GM18519 (cell line): Measurements from ENCODE around the gene LRIG2.
"Not testable (repeated sequence)": the region's sequence is repeated elsewhere in the genome, so short reads cannot be mapped to it uniquely, and the experiment has no call there.

Experiments
- ATAC-seq: cut with Tn5 transposase; IDR thresholded peaks from one replicate; pipeline ENCODE4 v1.9.1; 2021; ENCODE audit warnings: mild to moderate bottlenecking, moderate library complexity; ENCODE audit not compliant: unreplicated experiment, low FRiP score

The LRIG2 gene

DNA sequence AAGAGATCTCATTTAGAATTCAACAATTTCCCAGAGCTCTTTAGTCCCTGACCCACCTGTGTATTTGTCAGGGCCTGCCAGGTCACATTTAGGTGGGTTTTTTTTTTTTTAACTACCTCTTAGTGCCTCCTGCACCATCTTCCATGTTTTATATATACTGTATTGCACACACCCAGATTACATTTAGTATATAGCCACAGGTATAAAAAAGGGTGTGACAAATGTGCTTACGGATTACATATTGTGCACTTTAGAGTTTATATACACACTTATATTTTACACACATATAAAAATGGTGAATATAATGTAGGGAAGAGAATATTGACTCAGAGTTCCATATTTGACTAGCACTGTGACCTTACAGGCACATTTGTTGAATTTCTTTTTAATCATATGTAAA, 17.4 kb upstream of the LRIG2 start:
- no peak for ATAC-seq

DNA sequence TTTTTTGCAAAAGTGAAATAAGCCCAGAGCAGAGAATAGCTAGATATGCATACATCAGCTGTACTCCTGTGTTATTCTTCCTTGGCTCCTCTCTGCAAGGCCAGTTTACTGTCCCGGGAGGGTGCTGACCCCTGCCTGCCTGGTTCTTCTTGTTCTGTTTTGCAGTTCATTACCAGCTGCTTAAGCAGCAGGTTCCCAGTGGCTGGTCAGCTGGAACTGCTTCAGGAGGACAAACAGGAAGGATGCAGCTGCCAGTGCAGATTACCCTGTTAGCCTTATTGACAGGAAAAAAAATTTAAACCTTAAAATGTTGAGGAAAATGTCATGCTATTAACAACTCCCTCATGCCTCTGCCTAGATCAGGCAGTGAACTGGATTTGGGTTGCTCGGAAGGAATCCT, 16.0 kb upstream of the LRIG2 start:
- ATAC-seq: no peak

DNA sequence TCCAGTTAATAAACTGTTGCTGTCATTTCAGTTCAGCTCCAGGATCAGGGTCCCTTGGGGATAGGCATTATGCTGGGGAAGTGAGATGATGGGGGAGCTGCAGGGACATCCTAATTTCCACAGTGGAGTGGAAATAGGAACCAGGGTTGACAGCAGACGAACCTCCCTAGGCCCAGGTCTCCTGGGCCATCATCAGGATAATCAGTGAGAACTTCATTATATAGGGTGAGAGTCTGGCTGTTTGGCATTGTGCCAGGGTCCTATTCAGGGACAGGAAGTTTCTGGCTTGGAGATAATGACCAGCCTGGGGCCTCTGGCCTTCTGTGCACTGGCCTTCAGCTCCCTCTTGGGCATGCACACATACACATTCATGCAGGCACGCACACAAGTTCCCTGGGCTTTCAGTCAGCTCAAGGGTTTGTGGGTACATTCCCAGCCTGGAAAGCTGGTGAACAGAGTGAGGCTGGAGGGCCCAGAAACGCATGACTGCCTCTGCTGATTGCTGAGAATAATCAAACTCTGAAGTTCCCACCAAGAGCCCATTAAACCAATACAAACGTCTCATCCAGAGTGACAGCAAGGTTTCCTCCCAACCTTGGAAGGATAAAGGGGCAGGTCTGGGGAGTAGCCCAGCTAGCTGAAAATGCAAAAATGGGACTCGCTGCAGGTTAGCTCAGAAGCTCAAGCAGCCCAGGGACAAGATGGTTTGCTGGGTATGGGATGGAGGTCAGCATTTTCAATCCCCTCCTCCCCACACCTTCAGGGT, 13.9 kb upstream of the LRIG2 start:
- ATAC-seq: no peak

GRCh38 chr1:113063456-113063855, 9.5 kb upstream of the LRIG2 start:
- ATAC-seq: not testable (repeated sequence)

DNA sequence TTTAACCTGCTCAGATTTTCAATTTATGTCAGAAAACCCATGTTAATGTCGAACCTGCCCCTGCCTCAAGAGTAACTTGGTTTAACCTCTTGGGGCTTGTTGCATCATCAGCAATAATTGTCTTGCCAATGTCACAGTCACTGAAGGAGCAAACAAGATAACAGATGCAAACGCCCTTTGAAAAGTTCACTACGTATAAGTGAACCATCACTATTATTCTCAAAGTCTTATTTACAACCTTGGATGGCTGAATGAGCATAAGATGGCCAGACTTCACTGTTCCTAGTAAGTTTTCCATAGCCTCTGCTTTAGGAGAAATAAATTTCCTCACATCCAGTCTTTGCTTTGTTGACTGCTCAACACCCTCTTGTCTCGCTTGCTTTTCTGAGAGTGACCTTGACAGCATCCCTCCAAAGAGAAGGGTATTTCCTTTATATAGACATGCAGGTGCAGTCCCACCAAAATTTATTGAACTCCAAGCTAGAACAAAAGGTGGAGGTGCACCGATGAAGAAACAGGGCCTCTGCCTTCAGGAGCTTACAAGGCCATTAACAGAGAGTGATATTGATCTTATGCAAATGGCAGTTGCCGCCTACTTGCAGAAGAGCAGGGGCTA, 749 bp upstream of the LRIG2 start:
- ATAC-seq: no peak

DNA sequence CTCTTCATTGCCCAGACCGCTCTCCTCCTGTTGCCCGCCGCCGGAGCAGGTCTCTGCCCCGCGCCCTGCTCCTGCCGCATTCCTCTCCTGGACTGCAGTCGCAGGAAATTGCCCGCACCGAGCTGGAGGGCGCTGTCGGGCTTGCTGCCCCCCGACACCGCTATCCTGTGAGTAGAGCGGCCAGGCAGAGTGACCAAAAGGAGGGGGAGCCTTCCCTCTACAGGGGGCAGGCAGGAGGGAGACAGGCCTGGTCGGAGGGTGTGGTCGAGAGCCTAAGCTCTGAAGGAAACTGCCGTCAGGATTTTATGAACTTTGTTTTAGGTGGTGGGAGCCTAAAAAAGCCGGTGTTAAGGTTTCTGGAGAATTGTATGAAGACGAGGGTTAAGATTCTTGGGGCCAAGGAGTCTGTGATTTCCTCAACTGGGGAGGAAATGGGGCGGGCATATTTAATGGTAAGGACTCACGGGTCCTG, 517 bp downstream of the LRIG2 start:
- ATAC-seq: peak; percentile 16

- ATAC-seq: no peak
Measured at GRCh38 chr1:113074237-113074636, 1.2 kb downstream of the LRIG2 start.

DNA sequence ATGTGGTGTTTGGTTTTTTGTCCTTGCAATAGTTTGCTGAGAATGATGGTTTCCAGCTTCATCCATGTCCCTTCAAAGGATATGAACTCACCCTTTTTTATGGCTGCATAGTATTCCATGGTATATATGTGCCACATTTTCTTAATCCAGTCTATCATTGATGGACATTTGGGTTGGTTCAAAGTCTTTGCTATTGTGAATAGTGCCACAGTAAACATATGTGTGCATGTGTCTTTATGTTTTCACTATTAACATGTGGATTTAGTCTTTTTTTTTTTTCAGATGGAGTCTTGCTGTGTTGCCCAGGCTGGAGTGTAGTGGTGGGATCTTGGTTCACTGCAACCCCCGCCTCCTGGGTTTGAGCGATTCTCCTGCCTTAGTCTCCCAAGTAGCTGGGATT, 5.0 kb downstream of the LRIG2 start:
- ATAC-seq: not testable (repeated sequence)

DNA sequence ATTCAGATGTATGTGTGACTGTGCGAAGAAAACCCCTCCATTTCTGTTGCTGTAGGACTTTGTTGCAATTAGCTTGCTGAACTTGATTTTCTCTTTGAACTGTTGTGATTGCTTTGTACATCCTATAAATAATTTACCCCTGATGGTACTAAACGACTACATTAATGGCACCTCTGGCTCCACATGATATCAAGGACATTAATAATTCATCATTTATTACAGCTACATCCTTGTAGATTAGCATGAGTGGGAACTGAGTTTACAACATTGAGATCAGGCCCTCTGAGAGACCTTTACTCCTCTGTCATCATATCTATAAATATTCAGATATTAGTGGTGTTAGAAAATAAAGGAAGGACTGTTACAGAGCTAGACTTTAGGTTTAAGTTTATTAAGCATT, 13.5 kb downstream of the LRIG2 start:
- ATAC-seq: no peak

- no peak for ATAC-seq
Measured at GRCh38 chr1:113088972-113089371, 16.0 kb downstream of the LRIG2 start.

DNA sequence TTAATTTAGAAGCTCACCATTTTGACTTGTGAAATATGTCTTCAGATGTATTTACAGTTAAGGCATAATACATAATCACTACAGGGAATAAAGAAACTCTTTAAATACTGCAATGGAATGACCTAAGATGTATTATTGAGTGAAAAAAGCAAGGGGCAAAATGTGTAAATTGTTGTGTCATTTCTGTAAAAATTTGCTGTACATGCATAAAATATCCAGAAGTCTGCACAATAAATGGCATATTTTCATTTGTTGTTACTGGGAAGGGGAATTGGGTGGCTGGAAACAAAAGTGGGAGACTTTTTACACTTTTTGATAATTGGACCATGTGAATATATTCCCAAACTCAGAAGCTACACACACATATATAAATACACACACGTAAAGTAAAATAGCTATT, 17.1 kb downstream of the LRIG2 start:
- ATAC-seq: no peak

- no peak for ATAC-seq
Measured at GRCh38 chr1:113091988-113092594, 19.1 kb downstream of the LRIG2 start.

- no peak for ATAC-seq
Measured at GRCh38 chr1:113094506-113094905, 21.5 kb downstream of the LRIG2 start.

- no peak for ATAC-seq
Measured at GRCh38 chr1:113095790-113096455, 22.9 kb downstream of the LRIG2 start.

GRCh38 chr1:113096493-113096892, 23.5 kb downstream of the LRIG2 start:
- no peak for ATAC-seq

DNA sequence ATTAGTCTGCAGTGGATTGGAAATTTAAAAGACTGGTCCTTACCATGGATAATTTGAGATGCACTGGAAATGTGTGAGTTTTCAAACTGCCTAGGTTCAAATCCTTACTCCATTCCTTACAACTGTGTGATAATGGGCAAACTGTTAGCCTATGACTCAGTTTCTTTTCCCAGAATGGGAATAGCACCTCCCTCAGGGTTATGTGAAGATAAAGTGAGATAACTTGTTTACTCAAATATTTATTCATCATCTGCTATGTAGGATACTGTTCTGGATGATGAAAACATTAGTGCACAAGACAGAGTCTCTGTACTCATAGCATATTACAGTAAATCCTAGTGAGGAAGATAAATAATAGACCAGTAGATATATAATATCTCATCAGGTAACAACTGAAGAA, 28.6 kb downstream of the LRIG2 start:
- ATAC-seq: no peak

DNA sequence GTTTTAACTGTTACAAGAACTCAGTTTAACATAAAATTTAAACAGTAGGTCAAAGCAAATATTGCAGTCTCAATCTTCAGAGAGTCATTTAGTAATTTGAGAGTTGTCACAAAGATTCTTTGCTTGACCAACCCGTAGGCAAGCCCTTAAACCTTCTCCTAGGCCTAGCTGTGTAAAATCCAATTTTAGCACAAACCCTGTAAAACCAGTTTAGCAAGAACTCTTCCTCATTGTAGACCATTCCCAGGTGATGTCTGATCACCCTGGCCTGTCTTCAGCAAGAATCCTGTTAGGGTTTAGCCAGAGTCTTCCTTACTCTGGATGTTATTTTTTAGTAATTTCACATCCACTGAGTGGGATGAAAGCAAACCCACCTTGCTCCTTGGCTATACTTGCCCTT, 30.1 kb downstream of the LRIG2 start:
- ATAC-seq: no peak

DNA sequence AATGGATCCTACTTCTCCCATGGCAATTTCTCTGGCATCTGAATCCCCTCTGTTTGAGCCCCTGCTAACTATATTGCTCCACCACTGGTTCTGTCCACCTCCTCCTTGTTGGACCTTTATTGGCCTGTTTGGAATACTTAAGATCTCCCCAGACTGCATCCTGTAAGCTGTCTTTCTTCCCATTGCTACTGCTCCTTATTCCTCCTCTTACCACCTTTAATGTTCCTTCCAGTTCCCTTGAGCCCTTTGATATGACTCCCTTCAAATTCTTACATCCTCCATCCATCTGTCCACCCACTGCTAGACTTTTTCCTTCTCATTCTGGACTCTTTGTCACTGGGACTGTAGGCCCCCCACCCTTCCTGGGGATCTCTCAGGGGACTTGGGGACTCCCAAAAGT, 31.0 kb downstream of the LRIG2 start:
- ATAC-seq: no peak

- ATAC-seq: no peak
Measured at GRCh38 chr1:113106910-113107309, 33.9 kb downstream of the LRIG2 start.

DNA sequence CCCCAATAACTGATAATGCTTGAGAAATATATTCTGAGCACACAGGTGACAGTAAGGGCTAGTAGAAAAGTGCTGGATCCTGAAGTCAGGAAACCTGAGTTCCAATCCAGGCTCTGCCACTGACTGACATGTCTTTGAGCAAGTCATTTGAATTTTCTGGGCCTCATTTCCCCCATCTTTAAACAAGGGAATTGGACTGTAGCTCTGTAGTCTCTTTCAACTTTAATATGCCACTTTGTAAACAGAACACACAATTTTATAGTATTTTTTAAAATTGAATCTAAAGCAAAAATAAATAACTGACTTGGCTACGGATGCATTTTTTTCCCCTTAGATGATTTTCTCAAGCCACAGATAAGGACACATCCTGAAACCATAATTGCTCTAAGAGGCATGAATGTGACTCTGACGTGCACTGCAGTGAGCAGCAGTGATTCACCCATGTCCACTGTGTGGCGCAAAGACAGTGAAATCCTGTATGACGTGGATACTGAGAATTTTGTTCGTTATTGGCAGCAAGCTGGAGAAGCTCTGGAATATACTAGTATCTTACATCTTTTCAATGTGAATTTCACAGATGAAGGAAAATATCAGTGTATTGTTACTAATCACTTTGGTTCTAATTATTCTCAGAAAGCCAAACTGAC, 37.0 kb downstream of the LRIG2 start:
- no peak for ATAC-seq

- ATAC-seq: no peak
Measured at GRCh38 chr1:113118266-113118665, 45.3 kb downstream of the LRIG2 start.
